Neutrophil (primary cell): ENCODE results near the gene SPR.
"Not testable (repeated sequence)": the region's sequence is repeated elsewhere in the genome, so short reads cannot be mapped to it uniquely, and the experiment has no call there.

ENCODE experiments used
- H3K27ac ChIP-seq: fragments of 200-600 bp; sonication (generic); 2 replicates; pipeline ENCODE4 v1.5.1; 2016; ENCODE audit warnings: mild to moderate bottlenecking, moderate library complexity
- H3K27me3 ChIP-seq: fragments of 200-600 bp; sonication (generic); 2 replicates; pipeline ENCODE4 v1.6.0; 2016; ENCODE audit warnings: mild to moderate bottlenecking
- H3K36me3 ChIP-seq: fragments of 200-600 bp; sonication (generic); 2 replicates; pipeline ENCODE4 v1.5.1; 2017
- H3K4me1 ChIP-seq, 2 experiments: fragments of 200-600 bp in 1 of 2; sonication (generic) in 1 of 2; 1 replicate in 1 of 2; 2 replicates in 1 of 2; pipeline versions ENCODE4 v1.5.1 to v1.6.1; 2013 to 2016; ENCODE audit warnings: low read depth in 1 of 2, low read length in 1 of 2, mild to moderate bottlenecking in 1 of 2, moderate library complexity in 1 of 2; ENCODE audit not compliant: control insufficient read depth in 1 of 2, insufficient read depth in 1 of 2
- H3K4me3 ChIP-seq, 2 experiments: fragments of 200-600 bp in 1 of 2; sonication (generic) in 1 of 2; 1 replicate in 1 of 2; 2 replicates in 1 of 2; pipeline ENCODE4 v1.5.1; 2013 to 2016; ENCODE audit warnings: low read depth in 1 of 2, low read length in 1 of 2, mild to moderate bottlenecking in 1 of 2, moderate library complexity in 1 of 2
- H3K9me3 ChIP-seq: fragments of 200-600 bp; sonication (generic); 2 replicates; pipeline ENCODE4 v1.5.1; 2016
- CTCF ChIP-seq: fragments of 200-600 bp; sonication (generic); IDR thresholded peaks from 2 replicates; pipeline ENCODE4 v1.5.1; 2016; ENCODE audit warnings: antibody characterized with exemption

Gene SPR

GRCh38 chr2:72901426-72901825 lies 14.2 kb downstream of the SPR start:
- Histone ChIP-seq H3K9me3 (no peaks in the 10 kb centered on the region), H3K4me3 (no peak overlapping the region), H3K27me3 (peaks cover 100% of the 10 kb centered on the region), H3K4me1 (no peaks in the 10 kb centered on the region), H3K36me3 (no peaks in the 10 kb centered on the region), H3K27ac (no peak overlapping the region)
- TF ChIP-seq CTCF: no peak

GRCh38 chr2:72907369-72907768 lies 20.2 kb downstream of the SPR start:
- H3K36me3 ChIP-seq, H3K4me1 ChIP-seq, H3K4me3 ChIP-seq, H3K27ac ChIP-seq, H3K9me3 ChIP-seq: not testable (repeated sequence)
- peaks cover 100% of the 10 kb centered on the region for H3K27me3 ChIP-seq

GRCh38 chr2:72908741-72909140 lies 21.5 kb downstream of the SPR start:
- Histone ChIP-seq H3K4me3 (no peak overlapping the region), H3K9me3 (no peaks in the 10 kb centered on the region), H3K4me1 (no peaks in the 10 kb centered on the region), H3K36me3 (no peaks in the 10 kb centered on the region), H3K27ac (no peak overlapping the region), H3K27me3 (peaks cover 100% of the 10 kb centered on the region)
- no peak for TF ChIP-seq CTCF

- Histone ChIP-seq H3K27ac (no peak overlapping the region), H3K9me3 (no peaks in the 10 kb centered on the region), H3K36me3 (no peaks in the 10 kb centered on the region), H3K4me3 (no peak overlapping the region), H3K27me3 (peaks cover 100% of the 10 kb centered on the region), H3K4me1 (peaks cover 2 to 6% of the 10 kb centered on the region in 2 experiments)
- no peak for TF ChIP-seq CTCF
Observed at GRCh38 chr2:72911256-72911655, 24.0 kb downstream of the SPR start.

- no peak overlapping the region for H3K4me3 ChIP-seq
- H3K9me3 ChIP-seq: no peaks in the 10 kb centered on the region
- no peak for TF ChIP-seq CTCF
- peaks cover 16 to 30% of the 10 kb centered on the region in 2 experiments for H3K4me1 ChIP-seq
- H3K36me3 ChIP-seq: no peaks in the 10 kb centered on the region
- H3K27me3 ChIP-seq: peaks cover 100% of the 10 kb centered on the region
- H3K27ac ChIP-seq: no peak overlapping the region
Observed at GRCh38 chr2:72913486-72914205, 26.4 kb downstream of the SPR start.

- H3K9me3 ChIP-seq: no peaks in the 10 kb centered on the region
- H3K4me3 ChIP-seq: no peak overlapping the region
- H3K36me3 ChIP-seq: no peaks in the 10 kb centered on the region
- no peak overlapping the region for H3K27ac ChIP-seq
- no peak for TF ChIP-seq CTCF
- H3K27me3 ChIP-seq: peaks cover 100% of the 10 kb centered on the region
- peaks cover 18 to 32% of the 10 kb centered on the region in 2 experiments for H3K4me1 ChIP-seq
Observed at GRCh38 chr2:72914206-72914559, 27.0 kb downstream of the SPR start.
